NCI-H2029 treated with DMSO at 0.1 percent for 48 hours (cell line): ENCODE data around the gene ZBTB40.

Source experiments
- DNase-seq: peaks from one replicate; lab custom pipeline; 2025; lab: John Stamatoyannopoulos, UW

The ZBTB40 gene

GRCh38 chr1:22533244-22533895, 81.7 kb downstream of the ZBTB40 start:
- DNase-seq = no peak

DNA sequence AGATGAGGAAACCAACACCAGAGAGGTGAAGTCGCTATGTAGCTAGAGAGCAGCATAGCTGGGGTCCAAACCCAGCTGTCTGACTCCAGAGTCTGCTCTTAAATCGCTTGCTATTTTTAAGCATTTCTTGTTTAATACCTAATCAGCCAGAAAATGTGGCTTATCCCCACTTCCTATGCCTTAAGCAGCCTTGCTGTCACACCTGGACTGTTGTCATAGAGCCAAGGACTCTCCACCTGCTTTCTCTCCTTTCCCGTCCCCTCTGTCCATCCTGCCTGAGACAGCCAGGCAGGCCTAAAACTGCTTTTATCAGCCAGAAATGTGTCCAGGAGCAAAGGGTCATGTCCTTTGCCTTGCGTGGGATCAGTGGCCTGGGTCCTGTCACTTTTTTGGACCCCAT, 83.3 kb downstream of the ZBTB40 start:
- no peak for DNase-seq

- DNase-seq = no peak
These were observed 83.7 kb downstream of the ZBTB40 start for GRCh38 chr1:22535399-22535798.

DNA sequence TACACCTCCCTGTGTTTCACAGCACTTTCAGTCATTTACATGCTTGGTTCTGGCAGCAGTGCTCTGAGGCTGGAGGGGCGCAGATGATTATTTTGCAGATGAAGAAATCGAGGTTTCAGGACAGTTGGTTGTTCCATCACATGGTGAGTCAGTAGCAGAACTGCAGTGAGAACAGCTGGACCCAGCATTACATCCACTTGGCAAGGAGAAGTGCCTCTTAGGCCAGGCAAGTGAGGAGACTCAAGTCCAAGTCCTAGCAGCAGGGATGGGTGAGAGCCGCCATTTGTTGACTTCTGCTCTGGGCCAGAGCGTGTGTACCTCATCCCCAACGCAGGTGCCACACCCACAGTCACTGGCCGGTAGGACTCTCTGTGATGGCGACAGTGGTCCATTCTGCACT, 84.9 kb downstream of the ZBTB40 start:
- DNase-seq = no peak

GRCh38 chr1:22537441-22538139, 85.9 kb downstream of the ZBTB40 start:
- no peak for DNase-seq

- DNase-seq = no peak
These were observed 88.0 kb downstream of the ZBTB40 start for GRCh38 chr1:22539510-22540118.

DNA sequence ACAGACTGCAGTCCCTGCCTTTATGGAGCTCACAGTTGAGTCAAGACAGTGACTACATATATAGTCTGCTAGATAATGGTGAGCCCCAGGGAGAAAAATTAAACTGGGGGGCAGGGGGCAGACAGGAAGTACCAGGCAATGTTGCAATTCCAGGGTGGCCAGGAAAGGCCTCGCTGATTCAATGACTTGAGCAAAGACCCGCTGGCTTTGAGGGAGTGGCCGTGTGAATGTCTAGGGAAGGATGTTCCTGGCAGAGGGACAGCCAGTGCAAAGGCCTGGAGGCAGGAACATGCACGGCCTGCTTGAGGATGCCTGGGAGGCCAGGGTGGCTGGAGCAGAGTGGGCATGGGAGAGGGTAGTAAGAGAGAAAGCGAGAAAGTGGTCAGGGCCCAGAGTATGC, 88.7 kb downstream of the ZBTB40 start:
- no peak for DNase-seq

GRCh38 chr1:22542886-22543285, 91.2 kb downstream of the ZBTB40 start:
- no peak for DNase-seq

DNA sequence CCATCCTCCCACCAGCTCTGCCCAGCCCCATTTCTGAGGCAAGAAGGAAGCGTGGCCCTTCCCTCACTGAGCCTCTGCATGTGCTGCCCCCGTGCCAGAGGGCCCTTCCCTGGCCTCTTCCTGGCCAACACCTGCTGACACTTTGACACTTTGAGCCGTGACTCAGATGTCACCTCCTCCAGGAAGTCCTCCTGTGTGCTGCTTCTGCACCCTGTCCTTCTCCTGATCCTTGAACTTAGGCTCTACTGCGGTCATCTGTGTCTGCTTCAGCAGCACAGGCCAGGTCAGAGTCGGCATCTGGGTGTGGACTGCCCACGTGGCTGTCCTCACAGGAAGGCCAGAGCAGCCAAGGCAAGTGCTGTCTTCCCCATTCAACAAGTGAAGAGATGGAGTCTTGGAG, 92.0 kb downstream of the ZBTB40 start:
- DNase-seq = no peak

DNA sequence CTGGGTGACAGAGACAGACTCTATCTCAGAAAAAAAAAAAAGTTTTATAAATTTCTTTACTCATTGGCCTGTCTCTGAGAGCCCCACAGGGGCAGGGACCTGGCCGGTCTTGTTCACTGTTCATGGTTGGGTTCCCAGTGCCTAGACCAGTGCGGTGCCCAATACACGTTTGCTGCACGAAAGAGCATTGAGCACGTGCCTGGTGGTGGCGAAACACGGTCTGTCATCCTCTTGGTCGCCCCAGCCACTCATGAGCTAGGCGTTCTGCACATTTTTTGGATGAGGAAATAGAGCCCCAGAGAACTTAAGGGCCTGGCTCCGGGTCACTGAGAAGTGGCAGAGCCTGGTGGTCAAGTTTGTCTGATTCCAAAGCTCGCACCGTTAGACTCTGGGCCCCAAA, 93.0 kb downstream of the ZBTB40 start:
- DNase-seq = no peak

DNA sequence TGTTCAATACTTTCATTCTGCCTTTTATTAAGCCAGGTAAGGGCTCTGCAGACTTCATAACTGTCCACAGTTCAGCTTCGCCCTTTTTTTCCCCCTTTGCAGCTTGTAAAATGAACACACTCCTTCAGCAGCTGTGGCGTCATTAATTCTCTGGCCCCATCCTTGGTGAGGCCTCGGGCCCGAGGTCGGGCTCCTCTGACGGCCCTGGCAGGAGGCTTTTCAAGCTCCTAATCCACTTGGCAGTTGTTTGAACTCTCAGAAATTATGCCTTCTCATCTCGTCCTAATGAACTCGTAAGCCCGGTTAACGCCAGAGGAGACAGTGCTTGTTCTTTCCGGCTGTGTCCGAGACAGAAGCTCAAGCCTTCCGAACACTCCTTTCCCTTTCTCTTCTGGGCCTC, 93.5 kb downstream of the ZBTB40 start:
- DNase-seq = no peak

DNA sequence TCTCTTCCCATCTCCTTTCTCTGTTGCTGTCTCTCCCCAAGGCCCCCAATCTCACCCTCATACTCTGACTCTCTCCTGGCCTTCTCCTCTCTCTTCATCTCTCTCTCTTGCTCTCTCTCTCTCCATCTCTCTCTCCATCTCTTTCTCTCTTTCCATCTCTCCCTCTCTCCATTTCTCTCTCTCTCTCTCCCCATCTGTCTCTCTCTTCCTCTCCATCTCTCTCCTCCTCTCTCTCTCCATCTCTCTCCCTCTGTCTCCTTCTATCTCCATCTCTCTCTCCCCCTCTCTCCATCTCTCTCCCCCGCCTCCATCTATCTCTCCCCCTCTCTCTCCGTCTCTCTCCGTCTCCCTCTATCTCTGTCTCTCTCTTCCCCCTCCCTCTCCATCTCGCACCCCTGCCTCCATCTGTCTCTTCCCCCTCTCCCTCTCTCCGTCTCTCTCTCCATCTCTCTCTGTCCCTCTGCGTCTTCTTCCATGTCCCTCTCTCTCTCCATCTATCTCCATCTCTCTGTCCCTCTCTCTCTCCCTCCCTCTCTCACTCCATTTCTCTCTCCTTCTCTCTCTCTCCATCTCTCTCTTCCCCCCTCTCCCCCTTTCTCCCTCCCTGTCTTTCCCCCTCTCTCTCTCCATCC, 95.7 kb downstream of the ZBTB40 start:
- no peak for DNase-seq

- DNase-seq = no peak
These were observed 96.3 kb downstream of the ZBTB40 start for GRCh38 chr1:22547818-22548462.

DNA sequence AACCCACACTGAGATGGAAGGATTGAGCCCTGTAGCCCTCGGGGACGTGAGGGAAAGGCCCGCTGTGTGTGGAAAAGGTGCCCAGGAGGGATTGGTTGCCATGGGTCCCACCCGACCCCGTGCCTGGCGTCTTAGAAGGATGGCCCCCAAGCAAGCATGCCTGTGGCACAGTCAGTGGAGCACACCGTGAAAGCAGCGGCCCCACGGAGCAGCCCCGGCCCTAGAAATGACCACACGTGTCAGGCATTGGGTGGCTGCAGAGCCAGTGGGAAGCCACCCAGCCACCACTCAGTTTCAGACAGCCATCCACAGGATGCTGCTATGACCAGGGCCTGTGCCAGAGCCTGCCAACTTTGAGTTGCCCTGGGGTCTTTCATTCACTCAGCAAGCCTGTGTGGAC, 98.4 kb downstream of the ZBTB40 start:
- no peak for DNase-seq

DNA sequence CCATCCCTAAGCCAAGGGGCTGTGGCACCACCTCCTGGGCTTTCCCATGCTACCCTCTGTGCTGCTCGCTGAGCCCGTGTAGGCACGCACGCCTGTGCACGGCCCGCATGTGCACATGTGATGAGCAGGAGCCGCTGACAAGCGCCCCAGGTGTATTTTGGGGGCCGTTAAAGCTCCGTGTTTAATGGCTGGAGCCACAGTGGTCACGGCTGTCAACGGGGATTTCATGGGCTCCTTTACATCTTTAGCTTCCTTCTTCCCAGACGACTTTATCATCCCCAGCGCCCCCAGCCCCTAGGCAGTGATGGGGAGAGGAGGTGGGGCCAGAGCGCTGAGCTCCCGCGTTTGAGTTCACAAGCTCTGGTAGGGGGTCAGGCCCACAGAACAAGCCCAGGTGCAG, 99.9 kb downstream of the ZBTB40 start:
- DNase-seq = no peak

GRCh38 chr1:22552021-22552420, 100.4 kb downstream of the ZBTB40 start:
- DNase-seq = no peak

GRCh38 chr1:22553104-22553880, 101.6 kb downstream of the ZBTB40 start:
- no peak for DNase-seq

DNA sequence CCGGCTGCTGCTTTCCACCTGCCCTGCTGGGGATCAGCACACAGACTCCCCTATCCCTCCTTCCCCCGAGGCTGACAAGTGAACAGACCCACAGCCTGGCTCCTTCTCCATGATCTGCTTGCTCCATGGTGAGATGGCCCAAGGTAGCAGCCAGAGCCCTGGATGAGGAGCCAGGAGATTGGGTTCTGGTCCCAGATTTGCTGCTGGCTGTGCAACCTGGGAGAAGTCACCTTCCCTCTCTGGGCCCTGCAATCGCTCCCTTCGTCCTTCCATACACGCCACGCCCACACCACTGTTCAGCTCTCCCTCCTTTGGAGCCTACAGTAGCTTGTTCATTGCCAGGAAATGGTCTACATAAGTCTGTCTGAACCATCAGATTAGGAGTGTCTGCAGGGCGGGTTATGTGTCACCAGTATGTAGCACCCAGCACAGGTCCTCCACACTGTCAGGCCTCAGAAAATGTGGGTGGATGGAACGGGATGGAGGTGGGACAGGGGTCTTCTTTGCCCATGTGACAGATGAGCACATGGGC, 102.4 kb downstream of the ZBTB40 start:
- DNase-seq = no peak

GRCh38 chr1:22555371-22555656, 103.7 kb downstream of the ZBTB40 start:
- DNase-seq = no peak

- no peak for DNase-seq
These were observed 104.9 kb downstream of the ZBTB40 start for GRCh38 chr1:22556391-22557104.

DNA sequence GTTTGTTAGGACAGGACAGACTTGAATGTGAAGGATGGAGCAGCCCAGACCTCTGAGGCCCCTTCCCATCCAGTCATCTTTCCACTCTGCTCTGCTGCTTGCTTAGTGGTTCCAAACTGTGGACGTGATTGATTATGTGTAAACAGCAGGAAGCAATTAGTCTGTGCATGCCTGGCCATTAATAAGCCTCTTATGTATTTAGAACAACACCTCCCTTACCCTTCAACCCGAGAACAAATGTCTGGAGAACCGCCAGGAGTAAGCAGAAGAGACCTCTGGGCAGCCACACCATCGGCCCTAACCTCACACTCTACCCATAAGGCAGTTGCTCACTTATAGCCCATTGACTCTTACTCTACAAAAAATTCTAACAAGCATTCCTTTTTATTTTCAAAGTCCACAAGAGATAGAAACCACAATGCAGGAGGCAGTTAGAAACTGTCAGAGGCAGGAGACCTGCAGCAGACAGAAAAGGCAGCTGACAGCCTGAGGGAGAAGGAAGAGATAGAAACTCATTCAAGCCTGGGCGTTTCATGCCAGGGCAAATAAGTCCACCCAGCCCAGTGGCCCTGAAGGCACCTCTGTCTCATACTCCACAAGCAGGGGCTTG, 105.8 kb downstream of the ZBTB40 start:
- peak; percentile 53 for DNase-seq
